SKM-1 (cell line): ENCODE results near the gene LOX.

ENCODE experiments used
- DNase-seq: peaks from one replicate; lab custom pipeline; 2025; ENCODE audit not compliant: unreplicated experiment; lab: John Stamatoyannopoulos, UW

Gene LOX

GRCh38 chr5:122054266-122054665, 23.8 kb downstream of the LOX start:
- no peak for DNase-seq

DNA sequence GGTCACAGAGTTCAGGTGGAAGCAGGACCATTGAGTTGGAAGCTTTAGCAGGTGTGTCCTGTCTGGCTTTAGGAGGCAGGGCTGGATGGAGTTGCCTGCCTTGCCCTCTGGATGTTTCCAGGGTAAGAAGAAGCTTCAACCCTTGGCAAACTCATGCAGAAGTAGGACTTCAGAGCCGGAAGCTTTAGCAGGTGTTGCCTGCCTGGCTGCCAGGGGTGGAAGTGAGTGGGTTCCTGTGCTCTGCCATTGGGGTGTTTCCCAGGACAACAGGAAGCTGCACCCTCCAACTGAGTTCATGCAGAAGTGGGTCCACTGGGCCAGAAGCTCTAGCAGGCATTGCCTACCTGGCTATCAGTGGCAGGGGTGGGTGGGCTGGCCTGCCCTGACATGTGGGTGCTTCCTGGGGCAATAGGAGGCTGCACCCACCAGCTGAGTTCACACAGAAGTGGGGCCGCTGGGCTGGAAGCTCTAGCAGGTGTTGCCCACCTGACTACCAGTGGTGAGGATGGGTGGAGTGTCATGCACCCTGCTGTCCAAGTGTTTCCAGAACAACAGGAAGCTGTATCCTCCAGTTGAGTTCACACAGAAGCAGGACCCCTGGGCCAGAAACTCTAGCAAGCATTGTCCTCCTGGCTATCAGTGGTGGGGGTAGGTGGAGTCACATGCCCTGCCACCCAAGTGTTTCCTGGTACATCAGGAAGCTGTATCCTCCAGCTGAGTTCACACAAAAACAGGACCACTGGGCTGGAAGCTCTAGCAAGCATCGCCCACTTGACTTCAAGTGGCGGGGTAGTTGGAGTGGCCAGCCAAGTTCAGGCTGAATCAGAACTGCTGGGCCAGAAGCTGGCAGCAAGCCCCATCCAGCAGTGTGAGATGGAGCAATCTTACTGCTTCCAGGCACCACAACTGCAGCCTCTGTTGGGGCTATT, 24.6 kb downstream of the LOX start:
- no peak for DNase-seq

DNA sequence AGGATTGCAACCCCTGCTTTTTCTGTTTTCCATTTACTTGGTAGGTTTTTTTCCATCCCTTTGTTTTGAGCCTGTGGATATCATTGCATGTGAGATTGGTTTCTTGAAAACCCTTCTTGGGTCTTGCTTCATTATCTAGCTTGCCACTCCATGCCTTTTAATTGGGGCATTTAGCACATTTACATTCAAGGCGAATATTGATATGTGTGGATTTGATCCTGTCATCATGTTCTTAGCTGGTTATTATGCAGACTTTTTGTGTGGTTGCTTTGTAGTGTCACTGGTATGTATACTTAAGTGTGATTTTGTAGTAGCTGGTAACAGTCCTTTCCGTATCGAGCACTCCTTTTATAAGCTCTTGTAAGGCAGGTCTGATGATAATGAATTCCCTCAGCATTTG, 26.5 kb downstream of the LOX start:
- no peak for DNase-seq

- no peak for DNase-seq
These were observed 27.1 kb downstream of the LOX start for GRCh38 chr5:122050959-122051358.

DNA sequence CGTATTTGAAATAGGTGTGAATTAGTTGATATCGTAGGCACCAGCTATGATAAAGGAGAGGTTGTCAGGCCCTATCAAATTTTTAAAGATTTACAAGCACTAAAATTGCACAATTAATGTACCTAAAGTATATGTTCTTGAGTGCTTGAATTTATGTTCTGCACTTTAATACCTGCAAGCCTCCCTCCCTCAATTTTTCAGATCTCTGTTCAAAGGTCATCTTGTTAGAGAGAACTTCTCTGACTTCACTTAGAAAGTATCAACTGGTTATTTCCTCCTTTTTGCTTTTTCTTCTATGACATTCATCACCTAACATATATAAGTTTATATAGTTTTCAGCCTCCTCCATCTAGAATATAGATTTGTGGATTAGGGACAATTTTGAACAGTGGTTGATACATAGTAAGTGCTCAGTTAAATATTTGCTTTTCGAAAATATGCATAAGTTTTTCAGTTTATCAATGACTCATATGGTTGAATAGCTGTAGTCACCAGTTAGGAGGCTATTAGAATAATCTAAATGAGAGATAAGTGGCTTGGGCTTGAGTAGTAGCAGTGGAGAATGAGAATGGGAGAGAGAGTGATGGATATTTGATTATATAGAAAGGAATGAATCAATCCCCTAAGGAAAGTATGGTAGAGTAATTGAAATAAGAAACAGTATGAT, 37.3 kb downstream of the LOX start:
- DNase-seq: no peak

- DNase-seq: no peak
These were observed 41.7 kb downstream of the LOX start for GRCh38 chr5:122036326-122036725.

DNA sequence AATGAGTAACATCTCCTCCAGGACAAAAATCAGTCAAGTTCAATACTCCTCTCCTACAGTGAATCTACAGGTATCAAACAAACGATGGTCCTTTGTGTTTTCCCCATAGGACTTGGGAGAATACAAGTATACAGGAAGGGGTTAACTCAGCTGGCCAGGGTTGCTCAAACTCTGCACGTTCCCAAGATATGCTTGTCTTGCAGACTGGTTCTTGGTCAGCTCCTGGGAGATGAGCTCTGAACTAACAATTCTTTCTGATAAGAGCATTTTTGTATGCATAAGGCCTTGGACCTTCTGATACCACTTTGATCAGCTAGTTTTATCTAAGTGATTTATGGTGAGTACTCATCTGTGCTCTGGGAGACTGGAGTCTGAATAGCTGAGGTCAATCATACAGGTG, 42.1 kb downstream of the LOX start:
- no peak for DNase-seq

GRCh38 chr5:122031836-122032235, 46.2 kb downstream of the LOX start:
- no peak for DNase-seq

GRCh38 chr5:122030251-122030650, 47.8 kb downstream of the LOX start:
- DNase-seq: no peak

GRCh38 chr5:122029818-122030217, 48.2 kb downstream of the LOX start:
- DNase-seq: no peak

- no peak for DNase-seq
These were observed 55.1 kb downstream of the LOX start for GRCh38 chr5:122022966-122023365.

DNA sequence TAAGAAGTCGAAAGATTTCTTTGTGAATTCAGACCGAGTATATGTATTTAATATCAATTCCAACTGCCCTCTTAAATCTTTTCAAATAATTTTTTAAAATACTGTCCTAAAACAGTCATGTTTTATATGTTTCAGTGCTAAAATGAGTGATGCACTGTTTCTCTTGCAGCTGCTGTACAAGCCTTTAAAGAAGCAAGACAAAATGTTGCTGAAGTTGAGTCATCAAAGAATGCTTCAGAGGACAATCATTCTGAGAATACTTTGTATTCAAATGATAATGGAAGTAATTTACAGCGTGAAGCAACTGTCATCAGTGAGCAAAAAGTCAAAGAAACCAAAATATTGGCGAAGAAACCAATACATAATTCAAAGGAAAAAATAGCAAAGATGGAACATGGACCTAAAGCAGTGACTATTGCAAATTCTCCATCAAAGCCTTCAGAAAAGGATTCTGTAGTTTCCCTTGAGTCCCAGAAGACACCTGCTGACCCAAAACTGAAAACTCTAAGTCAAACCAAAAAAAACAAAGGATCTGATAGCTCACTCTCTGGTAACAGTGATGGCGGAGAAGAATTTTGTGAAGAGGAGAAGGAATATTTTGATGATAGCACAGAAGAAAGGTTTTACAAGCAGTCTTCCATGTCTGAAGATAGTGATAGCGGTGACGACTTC, 58.0 kb downstream of the LOX start:
- DNase-seq: no peak

DNA sequence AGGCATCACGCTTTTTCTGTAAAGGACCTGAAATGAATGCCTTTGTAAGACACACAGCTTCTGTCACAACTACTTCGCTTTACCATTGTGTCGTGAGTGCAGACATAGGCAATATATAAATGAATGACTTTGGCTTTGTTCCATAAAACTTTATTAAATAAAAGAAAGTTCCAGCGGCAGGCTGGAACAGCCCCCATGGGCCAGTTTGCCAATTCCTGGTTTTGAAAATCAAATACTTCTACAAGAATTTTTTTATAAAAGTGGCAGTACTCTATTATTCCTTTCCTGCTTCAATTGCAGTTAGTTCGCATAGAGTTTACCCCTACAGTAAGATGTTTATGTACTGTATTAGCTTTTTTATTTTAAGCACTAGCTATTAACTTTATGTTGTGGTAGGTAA, 62.6 kb downstream of the LOX start:
- DNase-seq: no peak

DNA sequence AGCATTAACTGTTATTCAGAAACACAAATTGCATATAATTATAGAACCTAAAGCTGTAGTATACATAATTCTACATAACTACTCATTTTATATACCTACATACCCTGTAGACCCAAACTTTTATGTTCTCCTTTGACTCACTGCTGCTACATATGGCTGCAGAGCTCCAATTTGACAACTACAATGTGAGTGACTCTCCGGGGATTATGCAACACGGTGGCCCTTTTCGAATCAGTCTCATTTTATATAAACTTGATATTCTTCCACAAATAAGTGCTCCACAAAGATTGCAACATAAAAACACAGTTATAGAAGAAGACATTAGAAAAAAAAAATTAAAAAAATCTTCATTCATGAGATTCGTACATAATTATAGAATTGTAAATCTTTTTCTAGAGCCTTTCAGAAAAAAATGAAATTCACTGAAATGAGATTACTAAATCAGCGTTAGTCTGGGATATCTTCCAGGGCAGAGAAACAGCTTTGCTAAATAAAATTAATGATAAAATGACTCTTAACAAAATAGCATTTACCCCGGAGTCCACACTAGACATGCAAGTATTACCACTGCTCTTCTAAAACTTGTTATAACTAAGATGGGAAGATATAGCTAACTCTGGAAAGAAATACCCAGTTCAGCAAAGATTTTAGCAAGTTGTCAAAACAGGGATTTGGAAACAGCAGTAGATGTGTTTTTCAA, 63.7 kb downstream of the LOX start:
- no peak for DNase-seq
